A673 (cell line): ENCODE data around the gene ACTN4. TPM values are rescaled to one million over a fixed set of nuclear protein-coding genes. Genes with fewer than 3 reads are reported as not detected.
A peak's percentile ranks its signal among the peaks of the same experiment; 100 is the strongest.

Experiments
- BruUV-seq: library from RNA; stranded (reverse); fragments of 400-500 nt; replicated peaks from 2 replicates; lab custom pipeline; 2021; lab: Mats Ljungman, UMichigan
- CTCF ChIA-PET: fragments of 300-600 bp; sonication (Branson Sonifier 250); formaldehyde crosslinking; loops from one replicate; lab custom pipeline; 2022; ENCODE audit warnings: antibody characterized with exemption; lab: Charles Lee
- POLR2A ChIA-PET: fragments of 300-600 bp; sonication (Branson Sonifier 250); formaldehyde crosslinking; loops from one replicate; lab custom pipeline; 2022; ENCODE audit warnings: antibody characterized with exemption; ENCODE audit not compliant: low non-redundant PET; lab: Charles Lee
- DNase-seq: peaks from one replicate; pipeline ENCODE4 v3.0.0-alpha.2; 2015; ENCODE audit warnings: low spot score
- H3K27ac ChIP-seq: fragments of 200-600 bp; sonication (generic); 2 replicates; pipeline ENCODE4 v1.5.1; 2016; ENCODE audit warnings: mixed run types, low read depth, mild to moderate bottlenecking, mixed read lengths, antibody characterized with exemption, low read length; ENCODE audit not compliant: poor library complexity, severe bottlenecking
- H3K27me3 ChIP-seq: fragments of 200-600 bp; sonication (generic); replicated peaks from 2 replicates; pipeline ENCODE4 v1.6.1; 2017; ENCODE audit warnings: mixed run types, low read depth, mild to moderate bottlenecking, mixed read lengths, antibody characterized with exemption, low read length; ENCODE audit not compliant: insufficient read depth, poor library complexity
- H3K36me3 ChIP-seq: fragments of 200-600 bp; sonication (generic); 2 replicates; pipeline ENCODE4 v1.6.1; 2016; ENCODE audit warnings: mixed run types, mild to moderate bottlenecking, mixed read lengths, antibody characterized with exemption, low read length; ENCODE audit not compliant: insufficient read depth, poor library complexity, severe bottlenecking
- H3K4me1 ChIP-seq: fragments of 200-600 bp; sonication (generic); 2 replicates; pipeline ENCODE4 v1.6.1; 2017; ENCODE audit warnings: mixed run types, mild to moderate bottlenecking, mixed read lengths, antibody characterized with exemption, low read length; ENCODE audit not compliant: insufficient read depth, poor library complexity, severe bottlenecking
- H3K4me3 ChIP-seq: fragments of 200-600 bp; sonication (generic); 2 replicates; pipeline ENCODE4 v1.5.1; 2016; ENCODE audit warnings: low read depth, mixed run types, mild to moderate bottlenecking, mixed read lengths, low read length; ENCODE audit not compliant: poor library complexity, severe bottlenecking
- H3K9me3 ChIP-seq: fragments of 200-600 bp; sonication (generic); 2 replicates; pipeline ENCODE4 v1.6.1; 2016; ENCODE audit warnings: mixed run types, low read depth, mild to moderate bottlenecking, mixed read lengths, antibody characterized with exemption, low read length; ENCODE audit not compliant: poor library complexity, severe bottlenecking
- EZH2 ChIP-seq: fragments of 200-600 bp; sonication (generic); IDR thresholded peaks from 2 replicates; pipeline ENCODE4 v1.6.1; 2017; ENCODE audit warnings: borderline replicate concordance, low read depth, mild to moderate bottlenecking, mixed read lengths, antibody characterized with exemption, low read length; ENCODE audit not compliant: poor library complexity, severe bottlenecking
- intact Hi-C: fragments of 100-400 bp; cut with micrococcal nuclease; formaldehyde crosslinking; loops from one replicate; pipeline ENCODE4 v1.10.0; 2022; ENCODE audit not compliant: unreplicated experiment
- total RNA-seq: library from RNA; stranded (reverse); gene quantifications from 2 replicates; pipeline ENCODE4 v1.2.3, GENCODE V29; 2021
- TF ChIP-seq, protein P1 (sequence below): fragments of 300-800, 200-600 bp; sonication (generic); conservative IDR thresholded peaks from 2 replicates; pipeline ENCODE4 v1.5.1; 2017; ENCODE audit warnings: low read depth, mild to moderate bottlenecking, antibody characterized with exemption, low read length, moderate library complexity, mixed read lengths

Gene ACTN4
- total RNA-seq, 1 experiment from 2014 or later, result 397 TPM

DNA sequence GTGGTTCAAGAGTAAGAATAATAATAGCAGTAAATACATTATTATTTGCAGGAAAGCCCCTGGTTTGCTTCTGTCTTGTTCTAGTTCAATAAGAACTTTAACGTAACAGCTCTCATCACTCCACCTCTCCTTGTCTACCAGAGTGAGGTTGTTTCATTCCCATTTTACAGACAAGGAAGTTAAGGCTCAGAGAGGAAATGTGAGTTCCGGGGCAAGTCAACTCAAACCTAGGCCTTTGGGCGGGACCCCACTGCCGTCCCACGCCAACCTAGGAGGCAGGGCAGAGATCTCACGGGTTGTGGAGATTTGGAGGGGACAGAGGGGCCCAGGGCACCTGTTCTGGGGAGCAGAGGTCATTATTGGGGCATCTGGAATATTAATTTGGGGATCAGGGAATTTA is 31.2 kb upstream of the ACTN4 start:
- TF ChIP-seq, protein P1, sequence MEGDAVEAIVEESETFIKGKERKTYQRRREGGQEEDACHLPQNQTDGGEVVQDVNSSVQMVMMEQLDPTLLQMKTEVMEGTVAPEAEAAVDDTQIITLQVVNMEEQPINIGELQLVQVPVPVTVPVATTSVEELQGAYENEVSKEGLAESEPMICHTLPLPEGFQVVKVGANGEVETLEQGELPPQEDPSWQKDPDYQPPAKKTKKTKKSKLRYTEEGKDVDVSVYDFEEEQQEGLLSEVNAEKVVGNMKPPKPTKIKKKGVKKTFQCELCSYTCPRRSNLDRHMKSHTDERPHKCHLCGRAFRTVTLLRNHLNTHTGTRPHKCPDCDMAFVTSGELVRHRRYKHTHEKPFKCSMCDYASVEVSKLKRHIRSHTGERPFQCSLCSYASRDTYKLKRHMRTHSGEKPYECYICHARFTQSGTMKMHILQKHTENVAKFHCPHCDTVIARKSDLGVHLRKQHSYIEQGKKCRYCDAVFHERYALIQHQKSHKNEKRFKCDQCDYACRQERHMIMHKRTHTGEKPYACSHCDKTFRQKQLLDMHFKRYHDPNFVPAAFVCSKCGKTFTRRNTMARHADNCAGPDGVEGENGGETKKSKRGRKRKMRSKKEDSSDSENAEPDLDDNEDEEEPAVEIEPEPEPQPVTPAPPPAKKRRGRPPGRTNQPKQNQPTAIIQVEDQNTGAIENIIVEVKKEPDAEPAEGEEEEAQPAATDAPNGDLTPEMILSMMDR, result no peak
- TF ChIP-seq EZH2, result no peak
- Histone ChIP-seq H3K4me1 (peaks cover 7% of the 10 kb centered on the region), H3K27ac (no peak overlapping the region), H3K4me3 (no peak overlapping the region), H3K36me3 (peaks cover 11% of the 10 kb centered on the region), H3K27me3 (no peaks in the 10 kb centered on the region), H3K9me3 (no peaks in the 10 kb centered on the region)
- CTCF ChIA-PET, result interaction anchor here (0.7 kb wide), 1 partner anchor 18 kb away, joined by 3 read pairs; no protein-coding TSS in a partner anchor
- intact Hi-C loops, result no loop called here
- no TSS peak for BruUV-seq
- no peak for DNase-seq
- POLR2A ChIA-PET, result no interaction called here

DNA sequence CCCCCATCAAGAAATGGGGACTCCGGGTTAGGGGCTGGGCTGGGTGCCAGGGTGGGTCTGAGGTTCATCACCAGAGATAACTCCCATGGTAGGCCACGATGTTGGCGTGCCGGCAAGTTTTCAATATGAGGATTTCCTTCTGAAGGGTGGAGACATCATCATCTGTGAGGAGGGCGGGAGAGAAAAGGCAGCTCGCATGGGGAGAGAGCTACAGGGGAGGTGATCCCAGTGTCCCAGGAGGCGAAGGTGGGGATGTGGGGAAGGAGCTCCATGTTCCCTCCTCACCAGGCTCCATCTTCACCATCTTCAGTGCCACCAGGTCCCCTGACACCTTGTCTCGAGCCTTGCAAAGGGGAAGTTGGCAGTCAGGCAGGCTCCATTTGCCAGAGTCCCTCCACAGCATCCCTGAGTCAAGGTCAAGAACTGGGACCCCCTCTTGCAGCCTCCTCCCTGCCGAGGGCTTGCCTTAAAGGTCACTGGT is 30.1 kb upstream of the ACTN4 start:
- POLR2A ChIA-PET, result no interaction called here
- TF ChIP-seq EZH2, result no peak
- TF ChIP-seq, protein P1, result no peak
- CTCF ChIA-PET, result no interaction called here
- no TSS peak for BruUV-seq
- intact Hi-C loops, result no loop called here
- H3K27me3 ChIP-seq, result no peaks in the 10 kb centered on the region
- H3K36me3 ChIP-seq, result peaks cover 22% of the 10 kb centered on the region
- peaks cover 7% of the 10 kb centered on the region for H3K4me1 ChIP-seq
- no peak for DNase-seq
- H3K9me3 ChIP-seq, result no peaks in the 10 kb centered on the region
- H3K4me3 ChIP-seq, result no peak overlapping the region
- no peak overlapping the region for H3K27ac ChIP-seq

DNA sequence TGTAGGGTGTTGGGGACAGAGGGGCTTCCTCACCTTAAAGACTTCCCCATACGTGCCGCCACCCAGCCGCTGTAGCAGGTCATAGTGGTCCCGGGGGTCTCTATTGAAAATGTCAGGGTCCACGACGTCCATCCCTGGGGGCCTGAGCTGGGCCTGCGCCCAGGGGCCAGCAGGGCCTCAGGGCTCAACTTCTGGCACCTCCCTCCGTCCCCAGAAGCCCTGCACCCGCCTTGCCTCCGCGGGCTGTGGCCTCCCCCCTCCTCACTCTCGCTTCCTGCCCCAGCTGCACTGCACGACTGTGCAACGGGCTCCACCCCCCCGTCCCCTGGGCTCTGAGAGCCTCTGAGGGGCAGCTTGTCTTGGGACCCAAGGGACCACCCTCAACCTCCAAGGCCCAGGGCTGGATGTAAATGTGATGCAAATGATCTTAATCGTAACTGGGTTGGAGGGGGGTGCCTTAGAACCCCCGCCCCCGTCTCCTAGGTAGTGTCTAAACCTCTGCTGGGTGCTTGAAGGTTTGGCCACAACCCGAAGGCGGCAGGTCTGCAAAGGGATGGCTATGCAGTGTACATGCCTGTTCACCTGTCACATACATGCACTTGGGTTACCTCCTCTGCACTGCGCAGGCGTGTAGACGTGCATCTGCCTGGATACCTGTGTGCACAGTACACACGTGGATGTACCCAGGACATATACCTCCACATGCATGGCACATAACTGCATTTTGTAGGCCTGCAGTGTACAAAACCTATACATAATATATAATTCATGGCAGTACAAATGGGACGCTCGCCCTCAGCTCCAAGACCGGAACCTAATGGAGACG is 29.5 kb upstream of the ACTN4 start, which contains the start of gene MAP4K1:
TSS of gene MAP4K1 (minus strand) at position 190 of the 826 bp plus-strand sequence. CDS start at position 132, 58 bp downstream.
- Histone ChIP-seq H3K9me3 (no peaks in the 10 kb centered on the region), H3K36me3 (peaks cover 26% of the 10 kb centered on the region), H3K4me1 (peaks cover 7% of the 10 kb centered on the region), H3K27me3 (no peaks in the 10 kb centered on the region), H3K27ac (peak within 1 kb of the TSS; percentile 92), H3K4me3 (peak within 1 kb of the TSS; percentile 92)
- ChIA-PET POLR2A (interaction anchor here (0.6 kb wide), 1 partner anchor 429 kb away, joined by 4 read pairs; no protein-coding TSS in a partner anchor), CTCF (interaction anchor here (1.2 kb wide), 1 partner anchor 17 kb away, joined by 7 read pairs; no protein-coding TSS in a partner anchor)
- TF ChIP-seq, protein P1, result no peak
- TF ChIP-seq EZH2, result no peak
- no peak for DNase-seq
- intact Hi-C loops, result no loop called here
- BruUV-seq, result no TSS peak
